GM12878 (cell line): ENCODE data around the gene ROBO1.

Source experiments
- CHD1 ChIP-seq: IDR thresholded peaks from 2 replicates; pipeline ENCODE4 v1.6.1; 2012; ENCODE audit warnings: low read depth, low read length, improper control_type of control experiment
- EGR1 ChIP-seq, 2 experiments: IDR thresholded peaks; 1 replicate in 1 of 2; 2 replicates in 1 of 2; pipeline ENCODE4 v1.6.1; 2011 to 2012; ENCODE audit warnings: low read depth in 2 of 2, low read length in 2 of 2, borderline replicate concordance in 1 of 2, mild to moderate bottlenecking in 1 of 2, moderate library complexity in 1 of 2
- NKRF ChIP-seq: fragments of 450-650 bp; conservative IDR thresholded peaks from 2 replicates; pipeline ENCODE4 v1.6.1; 2017; ENCODE audit warnings: mild to moderate bottlenecking, moderate library complexity
- POLR2AphosphoS5 ChIP-seq: IDR thresholded peaks from 2 replicates; pipeline ENCODE4 v1.6.1; 2011; ENCODE audit warnings: mild to moderate bottlenecking, low read length, inconsistent platforms
- SIX5 ChIP-seq: IDR thresholded peaks from 2 replicates; pipeline ENCODE4 v1.6.1; 2011; ENCODE audit warnings: mild to moderate bottlenecking, low read depth, low read length, moderate library complexity; ENCODE audit not compliant: severe bottlenecking
- SP1 ChIP-seq: IDR thresholded peaks from one replicate; pipeline ENCODE4 v1.6.1; 2011; ENCODE audit warnings: low read depth, low read length
- TF ChIP-seq, protein P1 (sequence below), 3 experiments: IDR thresholded peaks in 2 of 3; conservative IDR thresholded peaks in 1 of 3; 2 replicates each; pipeline ENCODE4 v1.5.1; 2011; ENCODE audit warnings: low read depth in 3 of 3, low read length in 3 of 3, mild to moderate bottlenecking in 3 of 3, control low read depth in 2 of 3, moderate library complexity in 2 of 3, inconsistent platforms in 1 of 3, mixed read lengths in 1 of 3; ENCODE audit not compliant: control insufficient read depth in 2 of 3, insufficient read depth in 1 of 3; ENCODE audit errors: extremely low read depth in 1 of 3

GRCh38 chr3:79410136-79410535 lies 357.7 kb downstream of the ROBO1 start:
- TF ChIP-seq SP1, result no peak
- no peak for TF ChIP-seq SIX5
- TF ChIP-seq, protein P1, sequence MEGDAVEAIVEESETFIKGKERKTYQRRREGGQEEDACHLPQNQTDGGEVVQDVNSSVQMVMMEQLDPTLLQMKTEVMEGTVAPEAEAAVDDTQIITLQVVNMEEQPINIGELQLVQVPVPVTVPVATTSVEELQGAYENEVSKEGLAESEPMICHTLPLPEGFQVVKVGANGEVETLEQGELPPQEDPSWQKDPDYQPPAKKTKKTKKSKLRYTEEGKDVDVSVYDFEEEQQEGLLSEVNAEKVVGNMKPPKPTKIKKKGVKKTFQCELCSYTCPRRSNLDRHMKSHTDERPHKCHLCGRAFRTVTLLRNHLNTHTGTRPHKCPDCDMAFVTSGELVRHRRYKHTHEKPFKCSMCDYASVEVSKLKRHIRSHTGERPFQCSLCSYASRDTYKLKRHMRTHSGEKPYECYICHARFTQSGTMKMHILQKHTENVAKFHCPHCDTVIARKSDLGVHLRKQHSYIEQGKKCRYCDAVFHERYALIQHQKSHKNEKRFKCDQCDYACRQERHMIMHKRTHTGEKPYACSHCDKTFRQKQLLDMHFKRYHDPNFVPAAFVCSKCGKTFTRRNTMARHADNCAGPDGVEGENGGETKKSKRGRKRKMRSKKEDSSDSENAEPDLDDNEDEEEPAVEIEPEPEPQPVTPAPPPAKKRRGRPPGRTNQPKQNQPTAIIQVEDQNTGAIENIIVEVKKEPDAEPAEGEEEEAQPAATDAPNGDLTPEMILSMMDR (IDR thresholded peaks at IDR 0.05 in 2 of 3, conservative IDR thresholded peaks at IDR 0.05 in 1 of 3; ENCODE audit: control insufficient read depth in 2 of 3, extremely low read depth in 1 of 3, insufficient read depth in 1 of 3, low read depth in 3 of 3, low read length in 3 of 3), result no peak
- TF ChIP-seq CHD1, result no peak
- TF ChIP-seq NKRF, result no peak
- TF ChIP-seq EGR1 (IDR thresholded peaks at IDR 0.05; ENCODE audit: borderline replicate concordance in 1 of 2, low read depth in 2 of 2, low read length in 2 of 2), result no peak
- TF ChIP-seq POLR2AphosphoS5, result no peak
